SK-N-MC (cell line): Measurements from ENCODE around the gene LCE1A.

ENCODE experiments used
- EZH2 ChIP-seq: fragments of 200-600 bp; sonication (generic); IDR thresholded peaks from one replicate; pipeline ENCODE4 v1.6.1; 2017; ENCODE audit warnings: antibody characterized with exemption
- POLR2AphosphoS5 ChIP-seq: IDR thresholded peaks from 2 replicates; pipeline ENCODE4 v1.6.1; 2012; ENCODE audit warnings: mild to moderate bottlenecking, low read depth, low read length, borderline replicate concordance

DNA sequence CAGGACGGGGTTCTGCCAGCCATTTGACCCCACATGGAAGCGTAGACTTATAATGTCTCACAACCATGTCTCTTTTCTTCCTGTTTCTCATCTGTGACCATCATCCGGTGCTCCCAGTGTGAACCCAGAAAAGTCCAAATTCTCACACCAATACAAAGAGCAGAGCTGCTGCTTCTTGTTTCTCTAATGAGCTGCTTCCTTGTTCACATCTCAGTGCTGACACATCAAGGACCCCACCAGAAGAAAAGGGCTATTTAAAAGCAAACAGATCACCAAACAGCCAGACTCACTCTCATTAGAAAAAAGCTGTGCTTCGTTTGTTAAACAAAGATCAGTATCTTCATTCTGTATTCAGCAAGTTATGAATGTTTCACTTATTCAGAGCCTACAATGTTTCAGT, 31.6 kb upstream of the LCE1A start:
- TF ChIP-seq EZH2 (no peak), POLR2AphosphoS5 (no peak)
